ENCODE measurements around the gene NBPF3.
"Not testable (repeated sequence)": the region's sequence is repeated elsewhere in the genome, so short reads cannot be mapped to it uniquely, and the experiment has no call there.

GRCh38 chr1:21467946-21468345 lies 28.0 kb downstream of the NBPF3 start:
- not testable (repeated sequence) for TF ChIP-seq MYC (IDR thresholded peaks at IDR 0.05; ENCODE audit: low read depth, low read length); CTCF (IDR thresholded peaks at IDR 0.05; ENCODE audit: extremely low read depth in 1 of 2, insufficient read depth in 1 of 2, low read depth in 1 of 2, low read length in 2 of 2); POLR2A (IDR thresholded peaks at IDR 0.05; ENCODE audit: low read depth, low read length); EZH2 (IDR thresholded peaks at IDR 0.05; ENCODE audit: borderline replicate concordance, low read depth, low read length, severe bottlenecking); POLR2AphosphoS5 (IDR thresholded peaks at IDR 0.05; ENCODE audit: insufficient read depth, low read depth, low read length); FOS (IDR thresholded peaks at IDR 0.05; ENCODE audit: borderline replicate concordance, insufficient read depth, low read length)
